Activated CD4-positive, alpha-beta T cell treated with anti-CD3 and anti-CD28 coated beads, Interleukin-2, amount 10 ng/mL, durations not matched to agents 7 days and 5 days (primary cell): ENCODE measurements around the gene SCAPER. TPM values are rescaled to one million over a fixed set of nuclear protein-coding genes. Genes with fewer than 3 reads are reported as not detected.
"Not testable (repeated sequence)": the region's sequence is repeated elsewhere in the genome, so short reads cannot be mapped to it uniquely, and the experiment has no call there.

Experiments used
- CTCF ChIA-PET: fragments of 350-600 bp; sonication (Branson Sonifier 250); formaldehyde crosslinking; loops from one replicate; lab custom pipeline; 2021; ENCODE audit warnings: antibody characterized with exemption; lab: Charles Lee
- POLR2A ChIA-PET: fragments of 350-600 bp; sonication (Branson Sonifier 250); formaldehyde crosslinking; loops from one replicate; lab custom pipeline; 2021; ENCODE audit warnings: antibody characterized with exemption; lab: Charles Lee
- DNase-seq: peaks from one replicate; pipeline ENCODE4 v3.0.0-alpha.2; 2020
- H3K27ac Mint-ChIP-seq: one replicate; pipeline ENCODE4 v1.8.0; 2021; ENCODE audit warnings: mild to moderate bottlenecking, moderate library complexity, mixed read lengths
- H3K27me3 Mint-ChIP-seq: one replicate; pipeline ENCODE4 v1.8.0; 2021; ENCODE audit warnings: mixed read lengths
- H3K36me3 Mint-ChIP-seq: one replicate; pipeline ENCODE4 v1.8.0; 2021; ENCODE audit warnings: low read depth, mixed read lengths
- H3K4me1 Mint-ChIP-seq: one replicate; pipeline ENCODE4 v1.8.0; 2021; ENCODE audit warnings: mixed read lengths
- H3K4me3 Mint-ChIP-seq: one replicate; pipeline ENCODE4 v1.8.0; 2021; ENCODE audit warnings: mild to moderate bottlenecking, moderate library complexity, mixed read lengths
- H3K9me3 Mint-ChIP-seq: one replicate; pipeline ENCODE4 v1.8.0; 2021; ENCODE audit warnings: mixed read lengths
- total RNA-seq, 2 experiments: library from RNA; stranded (reverse); gene quantifications; one replicate each; pipeline ENCODE4 v1.2.3, GENCODE V29; 2021

The SCAPER gene
- total RNA-seq, 2 experiments from 2014 or later, result 28.1 to 28.6 TPM

DNA sequence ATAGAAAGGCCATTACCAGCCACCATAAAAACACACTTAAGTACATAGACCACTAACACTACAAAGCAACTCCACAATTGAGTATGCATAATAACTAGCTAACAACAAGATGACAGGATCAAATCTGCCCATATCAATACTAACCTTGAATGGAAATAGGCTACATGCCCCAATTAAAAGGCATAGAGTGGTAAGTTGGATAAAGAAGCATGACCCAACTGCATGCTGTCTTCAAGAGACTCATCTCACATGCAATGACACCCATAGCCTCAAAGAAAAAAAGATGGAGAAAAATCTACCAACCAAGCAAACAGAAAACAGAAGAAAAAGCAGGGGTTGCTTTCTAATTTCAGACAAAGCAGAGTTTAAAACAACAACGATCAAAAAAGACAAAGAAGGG lies 349.9 kb downstream of the SCAPER start:
- H3K36me3 Mint-ChIP-seq, result peaks cover 8% of the 10 kb centered on the region
- DNase-seq, result no peak
- peaks cover 10% of the 10 kb centered on the region for H3K9me3 Mint-ChIP-seq
- H3K4me1 Mint-ChIP-seq, result peaks cover 16% of the 10 kb centered on the region
- H3K4me3 Mint-ChIP-seq, result no peak overlapping the region
- no peaks in the 10 kb centered on the region for H3K27me3 Mint-ChIP-seq
- POLR2A ChIA-PET, result no interaction called here
- no peak overlapping the region for H3K27ac Mint-ChIP-seq
- CTCF ChIA-PET, result no interaction called here

GRCh38 chr15:76553564-76553963 lies 351.6 kb downstream of the SCAPER start:
- Mint-ChIP-seq H3K27ac (no peak overlapping the region), H3K9me3 (peaks cover 9% of the 10 kb centered on the region), H3K4me1 (peaks cover 16% of the 10 kb centered on the region), H3K27me3 (no peaks in the 10 kb centered on the region), H3K36me3 (peaks cover 8% of the 10 kb centered on the region), H3K4me3 (no peak overlapping the region)
- CTCF ChIA-PET, result interaction anchor here (0.6 kb wide), 1 partner anchor 94 kb away, joined by 3 read pairs; no protein-coding TSS in a partner anchor
- no peak for DNase-seq
- POLR2A ChIA-PET, result no interaction called here

DNA sequence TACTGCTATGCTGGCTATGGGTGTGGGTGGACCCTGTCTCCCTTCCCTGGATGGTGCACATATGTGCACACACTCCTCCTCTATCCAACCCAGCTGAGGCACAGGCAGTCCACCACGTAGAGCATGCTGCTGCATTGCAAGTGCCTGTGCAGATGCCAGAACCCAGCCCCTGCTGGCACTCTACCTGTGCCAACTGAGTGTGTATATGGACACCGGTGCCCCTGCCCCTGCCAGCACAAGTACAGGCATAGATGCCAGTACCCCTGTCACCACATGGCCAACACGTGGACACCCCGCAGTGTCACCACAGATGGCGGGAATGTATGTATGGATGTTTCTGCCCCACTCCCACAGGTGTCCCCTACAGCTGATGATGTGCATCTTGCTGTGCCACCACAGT lies 352.0 kb downstream of the SCAPER start:
- ChIA-PET CTCF (interaction anchor here (0.6 kb wide), 1 partner anchor 380 kb away, joined by 3 read pairs; no protein-coding TSS in a partner anchor), POLR2A (no interaction called here)
- H3K9me3 Mint-ChIP-seq, result peaks cover 7% of the 10 kb centered on the region
- H3K36me3 Mint-ChIP-seq, result peaks cover 8% of the 10 kb centered on the region
- DNase-seq, result no peak
- H3K4me1 Mint-ChIP-seq, result peaks cover 16% of the 10 kb centered on the region
- H3K27me3 Mint-ChIP-seq, result no peaks in the 10 kb centered on the region
- no peak overlapping the region for H3K4me3 Mint-ChIP-seq
- no peak overlapping the region for H3K27ac Mint-ChIP-seq

DNA sequence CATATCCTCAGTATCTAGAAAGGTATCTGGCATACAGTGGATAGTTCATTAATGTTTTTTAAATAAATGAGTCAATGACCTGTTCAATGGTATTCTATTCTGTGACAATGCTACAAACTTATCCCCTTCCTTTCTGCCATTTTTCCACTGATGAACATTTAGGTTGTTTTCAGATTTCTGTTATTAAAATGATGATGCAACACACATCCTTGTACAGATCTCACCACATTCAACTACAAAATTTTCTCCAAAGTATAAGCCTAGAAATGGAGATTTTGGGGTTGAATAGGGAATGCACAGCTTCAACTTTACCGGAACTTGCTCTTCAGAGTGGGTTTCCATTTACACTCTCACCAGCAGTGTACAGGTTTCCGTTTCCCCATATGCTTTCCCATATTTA lies 358.3 kb downstream of the SCAPER start:
- Mint-ChIP-seq H3K9me3 (no peaks in the 10 kb centered on the region), H3K4me3 (no peak overlapping the region), H3K36me3 (no peaks in the 10 kb centered on the region), H3K27ac (no peak overlapping the region), H3K4me1 (no peaks in the 10 kb centered on the region), H3K27me3 (no peaks in the 10 kb centered on the region)
- POLR2A ChIA-PET, result no interaction called here
- CTCF ChIA-PET, result no interaction called here
- no peak for DNase-seq

GRCh38 chr15:76533995-76534394 lies 371.1 kb downstream of the SCAPER start:
- ChIA-PET CTCF (no interaction called here), POLR2A (no interaction called here)
- no peak for DNase-seq
- no peak overlapping the region for H3K27ac Mint-ChIP-seq
- peaks cover under 1% of the 10 kb centered on the region for H3K9me3 Mint-ChIP-seq
- no peaks in the 10 kb centered on the region for H3K36me3 Mint-ChIP-seq
- H3K27me3 Mint-ChIP-seq, result no peaks in the 10 kb centered on the region
- H3K4me3 Mint-ChIP-seq, result no peak overlapping the region
- no peaks in the 10 kb centered on the region for H3K4me1 Mint-ChIP-seq

DNA sequence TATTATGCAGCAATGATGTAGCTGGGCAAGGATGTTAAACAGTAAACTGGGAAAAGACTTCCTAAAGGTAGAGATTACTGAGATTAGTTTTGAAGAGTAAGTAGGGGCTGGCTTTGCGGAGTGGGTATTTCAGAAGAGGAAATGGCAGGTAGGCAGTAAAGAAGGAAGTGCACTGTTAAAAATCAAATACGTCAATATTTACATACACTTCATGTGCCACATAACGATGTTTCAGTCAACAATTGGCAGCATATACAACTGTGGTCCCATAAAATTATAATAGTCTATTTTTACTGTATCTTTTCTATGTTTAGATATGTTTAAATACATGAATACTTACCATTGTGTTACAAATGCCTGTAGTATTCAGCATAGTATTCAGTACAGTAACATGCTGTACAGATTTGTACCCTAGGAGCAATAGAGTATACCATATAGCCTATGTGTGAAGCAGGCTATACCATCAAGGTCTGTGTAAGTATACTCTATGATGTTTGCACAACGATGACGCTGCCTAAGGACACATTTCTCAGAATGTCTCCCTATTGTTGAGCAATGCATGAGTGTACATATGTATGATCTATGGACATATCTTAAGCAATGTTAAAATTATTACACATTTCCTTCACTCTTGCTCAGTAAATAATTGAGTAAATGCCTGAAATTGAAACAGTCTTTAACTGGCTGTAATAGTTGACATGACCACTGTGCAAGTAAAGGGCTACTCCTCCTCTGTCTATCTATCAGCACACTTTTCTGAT lies 371.9 kb downstream of the SCAPER start:
- no peak overlapping the region for H3K4me3 Mint-ChIP-seq
- no peak overlapping the region for H3K27ac Mint-ChIP-seq
- no peaks in the 10 kb centered on the region for H3K36me3 Mint-ChIP-seq
- no peaks in the 10 kb centered on the region for H3K27me3 Mint-ChIP-seq
- POLR2A ChIA-PET, result no interaction called here
- no peaks in the 10 kb centered on the region for H3K9me3 Mint-ChIP-seq
- CTCF ChIA-PET, result no interaction called here
- no peaks in the 10 kb centered on the region for H3K4me1 Mint-ChIP-seq
- DNase-seq, result no peak

- Mint-ChIP-seq H3K36me3 (no peaks in the 10 kb centered on the region), H3K27ac (no peak overlapping the region), H3K4me3 (no peak overlapping the region), H3K27me3 (no peaks in the 10 kb centered on the region), H3K4me1 (no peaks in the 10 kb centered on the region), H3K9me3 (no peaks in the 10 kb centered on the region)
- CTCF ChIA-PET, result no interaction called here
- POLR2A ChIA-PET, result no interaction called here
- no peak for DNase-seq
Measured at GRCh38 chr15:76529911-76530310, 375.2 kb downstream of the SCAPER start.

GRCh38 chr15:76526111-76526510 lies 379.0 kb downstream of the SCAPER start:
- POLR2A ChIA-PET, result no interaction called here
- no peaks in the 10 kb centered on the region for H3K9me3 Mint-ChIP-seq
- no peaks in the 10 kb centered on the region for H3K27me3 Mint-ChIP-seq
- CTCF ChIA-PET, result interaction anchor here (0.7 kb wide), 1 partner anchor 14 kb away, joined by 5 read pairs; no protein-coding TSS in a partner anchor
- H3K4me1 Mint-ChIP-seq, result no peaks in the 10 kb centered on the region
- H3K27ac Mint-ChIP-seq, result no peak overlapping the region
- no peak overlapping the region for H3K4me3 Mint-ChIP-seq
- no peak for DNase-seq
- no peaks in the 10 kb centered on the region for H3K36me3 Mint-ChIP-seq

DNA sequence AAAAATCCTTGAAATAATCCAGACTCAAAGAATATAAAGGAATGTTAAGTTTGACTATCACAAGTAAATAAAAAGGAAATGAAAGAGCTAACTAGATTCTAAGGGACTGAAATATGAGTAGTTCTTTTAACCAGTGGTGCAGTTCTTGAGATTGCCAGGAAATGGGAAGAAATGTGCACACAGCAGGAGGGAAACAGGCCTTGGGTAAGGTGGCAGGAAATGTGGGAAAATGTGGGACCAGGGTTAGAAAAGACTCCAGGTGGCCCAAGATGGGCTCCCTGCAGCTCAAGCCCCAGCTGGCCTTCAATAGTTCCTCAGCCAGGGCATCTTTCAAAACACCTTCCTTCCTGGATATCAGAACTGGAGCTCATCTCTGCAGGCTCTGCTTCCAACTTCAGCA lies 387.2 kb downstream of the SCAPER start:
- ChIA-PET POLR2A (no interaction called here), CTCF (interaction anchor here (0.5 kb wide), 1 partner anchor 294 kb away, joined by 3 read pairs; no protein-coding TSS in a partner anchor)
- no peak overlapping the region for H3K27ac Mint-ChIP-seq
- H3K27me3 Mint-ChIP-seq, result no peaks in the 10 kb centered on the region
- H3K4me1 Mint-ChIP-seq, result no peaks in the 10 kb centered on the region
- H3K4me3 Mint-ChIP-seq, result no peak overlapping the region
- DNase-seq, result no peak
- H3K9me3 Mint-ChIP-seq, result no peaks in the 10 kb centered on the region
- H3K36me3 Mint-ChIP-seq, result no peaks in the 10 kb centered on the region

DNA sequence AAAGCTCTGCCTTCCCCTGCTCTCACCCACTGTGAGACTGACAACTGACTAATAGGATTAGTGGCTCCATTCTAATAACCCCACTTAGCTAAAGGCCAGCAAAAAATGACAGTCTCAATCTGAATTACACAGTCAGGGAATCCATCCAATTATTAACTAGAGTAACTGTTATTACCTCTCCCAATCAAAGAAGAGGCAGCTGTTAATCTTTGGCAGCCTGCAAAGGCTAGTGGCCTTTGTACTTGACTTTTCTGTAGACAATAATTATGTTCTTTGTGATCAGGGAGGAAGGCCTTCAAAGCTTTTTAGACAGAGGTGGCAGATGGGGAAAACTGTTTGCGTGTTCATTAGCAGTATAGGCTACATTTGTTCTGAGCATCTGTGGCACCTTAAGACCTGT lies 390.9 kb downstream of the SCAPER start:
- Mint-ChIP-seq H3K27ac (no peak overlapping the region), H3K4me3 (no peak overlapping the region), H3K9me3 (no peaks in the 10 kb centered on the region), H3K36me3 (no peaks in the 10 kb centered on the region), H3K27me3 (no peaks in the 10 kb centered on the region), H3K4me1 (no peaks in the 10 kb centered on the region)
- no peak for DNase-seq
- ChIA-PET POLR2A (no interaction called here), CTCF (interaction anchor here (0.6 to 1.1 kb wide), 2 partner anchors 31 to 209 kb away, joined by 3 to 7 read pairs; no protein-coding TSS in a partner anchor)

DNA sequence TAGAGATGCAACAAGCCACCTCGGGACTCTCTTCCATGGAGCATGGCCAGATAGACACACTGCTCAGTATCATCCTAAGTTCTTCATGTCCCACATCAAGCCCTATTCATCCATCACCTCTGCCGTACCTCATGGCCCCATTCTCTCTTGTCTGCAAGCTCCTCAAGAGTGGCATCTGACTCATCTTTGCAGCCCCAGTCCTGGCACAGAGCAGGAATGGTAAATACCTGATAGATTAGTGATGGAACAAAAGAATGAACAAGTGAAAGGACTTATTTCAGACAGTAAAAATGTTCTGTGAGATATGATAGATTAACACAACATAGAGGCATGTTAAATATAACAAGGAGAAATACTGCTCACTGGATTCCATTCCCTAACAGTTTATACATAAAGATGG lies 392.2 kb downstream of the SCAPER start:
- no peaks in the 10 kb centered on the region for H3K4me1 Mint-ChIP-seq
- ChIA-PET CTCF (interaction anchor here (0.6 to 1.2 kb wide), 3 partner anchors 8 to 32 kb away, joined by 3 to 5 read pairs (median 5); no protein-coding TSS in a partner anchor), POLR2A (no interaction called here)
- no peaks in the 10 kb centered on the region for H3K9me3 Mint-ChIP-seq
- no peak overlapping the region for H3K27ac Mint-ChIP-seq
- H3K36me3 Mint-ChIP-seq, result no peaks in the 10 kb centered on the region
- H3K4me3 Mint-ChIP-seq, result no peak overlapping the region
- H3K27me3 Mint-ChIP-seq, result no peaks in the 10 kb centered on the region
- DNase-seq, result no peak

DNA sequence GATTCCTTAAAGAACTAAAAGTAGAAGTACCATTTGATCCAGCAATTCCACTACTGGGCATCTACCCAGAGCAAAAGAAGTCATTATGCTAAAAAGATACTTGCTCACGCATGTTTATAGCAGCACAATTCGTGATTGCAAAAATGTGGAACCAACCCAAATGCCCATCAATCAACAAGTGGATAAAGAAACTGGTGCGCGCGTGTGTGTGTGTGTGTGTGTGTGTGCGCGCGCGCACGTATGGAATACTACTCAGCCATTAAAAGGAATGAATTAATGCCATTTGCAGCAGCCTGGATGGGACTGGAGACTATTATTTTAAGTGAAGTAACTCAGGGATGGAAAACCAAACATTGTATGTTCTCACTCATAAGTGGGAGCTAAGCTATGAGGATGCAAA lies 394.5 kb downstream of the SCAPER start:
- H3K36me3 Mint-ChIP-seq, POLR2A ChIA-PET, CTCF ChIA-PET: not testable (repeated sequence)

DNA sequence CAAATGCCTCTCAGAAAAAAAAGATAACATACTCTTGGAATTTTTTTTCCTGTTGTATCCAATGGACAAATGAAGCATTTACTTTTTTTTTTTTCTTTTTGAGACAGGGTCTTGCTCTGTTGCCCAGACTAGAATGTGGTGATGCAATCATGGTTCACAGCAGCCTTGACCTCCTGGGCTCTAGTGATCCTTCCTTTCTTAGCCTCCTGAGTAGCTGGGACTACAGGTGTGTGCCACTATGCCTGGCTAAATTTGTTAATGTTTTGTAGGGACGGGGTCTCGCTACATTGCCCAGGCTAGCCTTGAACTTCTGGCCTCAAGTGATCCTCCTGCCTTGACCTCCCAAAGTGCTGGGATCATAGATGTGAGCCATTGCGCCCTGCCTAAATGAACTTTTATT lies 401.3 kb downstream of the SCAPER start:
- CTCF ChIA-PET, result interaction anchor here (0.6 kb wide), 1 partner anchor 19 kb away, joined by 3 read pairs; no protein-coding TSS in a partner anchor
- POLR2A ChIA-PET, result no interaction called here
- H3K27me3 Mint-ChIP-seq, result no peaks in the 10 kb centered on the region
- H3K4me1 Mint-ChIP-seq, result no peaks in the 10 kb centered on the region
- no peak overlapping the region for H3K27ac Mint-ChIP-seq
- no peak for DNase-seq
- peaks cover 3% of the 10 kb centered on the region for H3K36me3 Mint-ChIP-seq
- H3K4me3 Mint-ChIP-seq, result no peak overlapping the region
- peaks cover 2% of the 10 kb centered on the region for H3K9me3 Mint-ChIP-seq

More for the DNA sequence above, 394.5 kb downstream of the SCAPER start:
- H3K27ac Mint-ChIP-seq, H3K4me3 Mint-ChIP-seq, H3K27me3 Mint-ChIP-seq, H3K4me1 Mint-ChIP-seq, H3K9me3 Mint-ChIP-seq, DNase-seq: not testable (repeated sequence)
